Tongue (tissue), 2 donors: ENCODE data around the gene APOC4. TPM values are rescaled to one million over a fixed set of nuclear protein-coding genes. Genes with fewer than 3 reads are reported as not detected.

Experiments
- DNase-seq: peaks from one replicate; pipeline ENCODE4 v3.0.0-alpha.2; 2015
- total RNA-seq: library from RNA; depleted of rRNA; stranded (reverse); fragments of >200 nt; gene quantifications from one replicate; pipeline ENCODE4 v1.2.3, GENCODE V29; 2014

Gene APOC4
- total RNA-seq, 1 donor from 2014 or later: not detected

- DNase-seq: no peak
Measured at GRCh38 chr19:44993926-44994537, 52.0 kb downstream of the APOC4 start.

Other genes with a start within 250 kb of the APOC4 start
- not detected for gene CEACAM16, start 243.1 kb upstream of the APOC4 start, total RNA-seq
- gene BCL3, start 193.5 kb upstream of the APOC4 start, total RNA-seq: 8.4 TPM
- gene CBLC, start 164.3 kb upstream of the APOC4 start, total RNA-seq: 2.8 TPM
- 188 TPM for gene BCAM, start 133.1 kb upstream of the APOC4 start, total RNA-seq
- 42.0 TPM for gene NECTIN2, start 95.9 kb upstream of the APOC4 start, total RNA-seq
- gene TOMM40, start 51.0 kb upstream of the APOC4 start, total RNA-seq: 44.1 TPM
- gene APOE, start 36.4 kb upstream of the APOC4 start, total RNA-seq: 59.9 TPM
- gene APOC1, start 27.6 kb upstream of the APOC4 start, total RNA-seq: 11.6 TPM
- not detected for gene APOC2, start 3.8 kb downstream of the APOC4 start, total RNA-seq
- gene CLPTM1, start 13.1 kb downstream of the APOC4 start, total RNA-seq: 38.3 TPM
- gene RELB, start 59.2 kb downstream of the APOC4 start, total RNA-seq: 9.5 TPM
- 24.7 TPM for gene CLASRP, start 96.8 kb downstream of the APOC4 start, total RNA-seq
- gene ZNF296, start 134.2 kb downstream of the APOC4 start, total RNA-seq: not detected
- gene GEMIN7, start 137.0 kb downstream of the APOC4 start, total RNA-seq: 12.5 TPM
- gene PPP1R37, start 150.9 kb downstream of the APOC4 start, total RNA-seq: 27.7 TPM
- gene NKPD1, start 218.7 kb downstream of the APOC4 start, total RNA-seq: 1.2 TPM
- gene TRAPPC6A, start 236.0 kb downstream of the APOC4 start, total RNA-seq: 8.1 TPM
- 10.4 TPM for gene BLOC1S3, start 236.5 kb downstream of the APOC4 start, total RNA-seq